Activated T-cell treated with anti-CD3 and anti-CD28 coated beads, Interleukin-2, amount 50 U/mL, for 72 hours (primary cell): ENCODE measurements around the gene EMC6. TPM values are rescaled to one million over a fixed set of nuclear protein-coding genes. Genes with fewer than 3 reads are reported as not detected.

Experiments used
- ATAC-seq, 2 donors: fragments of 150-1000 bp; cut with Tn5 transposase; replicated peaks in 1 of 2; 2 replicates each; pipeline ENCODE4 v1.10.0; 2021; ENCODE audit warnings: moderate library complexity in 2 of 2, mild to moderate bottlenecking in 1 of 2
- DNase-seq, 2 donors: peaks; one replicate each; pipeline ENCODE4 v3.0.0; 2021 to 2022; ENCODE audit warnings: mixed read lengths in 1 of 2
- H3K27ac Mint-ChIP-seq: one replicate; pipeline ENCODE4 v1.8.0; 2022; ENCODE audit warnings: mild to moderate bottlenecking, moderate library complexity, mixed read lengths
- H3K27me3 Mint-ChIP-seq: one replicate; pipeline ENCODE4 v1.8.0; 2022; ENCODE audit warnings: low read depth, mixed read lengths
- H3K36me3 Mint-ChIP-seq, 2 donors: one replicate each; pipeline ENCODE4 v1.8.0; 2022; ENCODE audit warnings: mixed read lengths in 2 of 2, mild to moderate bottlenecking in 1 of 2; ENCODE audit not compliant: insufficient read depth in 2 of 2
- H3K4me1 Mint-ChIP-seq: one replicate; pipeline ENCODE4 v1.8.0; 2022; ENCODE audit warnings: low read depth, mixed read lengths
- H3K4me3 Mint-ChIP-seq, 2 donors: one replicate each; pipeline ENCODE4 v1.8.0; 2022; ENCODE audit warnings: mild to moderate bottlenecking in 2 of 2, mixed read lengths in 2 of 2, moderate library complexity in 2 of 2
- H3K9me3 Mint-ChIP-seq, 2 donors: one replicate each; pipeline ENCODE4 v1.8.0; 2022; ENCODE audit warnings: mixed read lengths in 2 of 2
- total RNA-seq, 2 donors: library from RNA; stranded (reverse); gene quantifications; one replicate each; pipeline ENCODE4 v1.2.3, GENCODE V29; 2022

EMC6 gene
- total RNA-seq, 2 donors from 2014 or later: 44.0 to 45.0 TPM

DNA sequence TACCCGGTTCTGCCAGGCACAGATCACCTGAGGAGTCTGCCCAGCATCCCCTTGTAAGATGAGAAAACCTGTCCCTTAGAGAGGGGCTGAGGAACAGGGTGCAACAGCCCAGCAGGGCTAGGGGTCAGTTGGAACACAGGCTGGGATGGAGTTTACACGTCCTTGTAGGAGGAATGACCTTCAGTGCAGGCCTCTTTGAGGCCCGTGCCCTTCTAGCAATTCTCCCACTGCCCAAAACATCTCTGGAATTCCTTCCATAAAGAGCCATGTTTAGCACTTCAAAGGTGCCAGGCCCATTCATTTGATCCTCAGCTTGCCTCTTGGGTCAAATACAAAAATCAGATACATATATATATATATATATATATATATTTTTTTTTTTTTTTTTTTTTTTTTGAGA lies 27.6 kb upstream of the EMC6 start:
- DNase-seq (no peak), ATAC-seq (no peak)
- H3K4me1 Mint-ChIP-seq: peaks cover 66% of the 10 kb centered on the region
- peak overlapping the region; percentile 82 for H3K27ac Mint-ChIP-seq
- H3K36me3 Mint-ChIP-seq: peaks cover 2% of the 10 kb centered on the region in 2 donors
- no peak overlapping the region for H3K4me3 Mint-ChIP-seq
- no peaks in the 10 kb centered on the region for H3K27me3 Mint-ChIP-seq
- no peaks in the 10 kb centered on the region for H3K9me3 Mint-ChIP-seq

DNA sequence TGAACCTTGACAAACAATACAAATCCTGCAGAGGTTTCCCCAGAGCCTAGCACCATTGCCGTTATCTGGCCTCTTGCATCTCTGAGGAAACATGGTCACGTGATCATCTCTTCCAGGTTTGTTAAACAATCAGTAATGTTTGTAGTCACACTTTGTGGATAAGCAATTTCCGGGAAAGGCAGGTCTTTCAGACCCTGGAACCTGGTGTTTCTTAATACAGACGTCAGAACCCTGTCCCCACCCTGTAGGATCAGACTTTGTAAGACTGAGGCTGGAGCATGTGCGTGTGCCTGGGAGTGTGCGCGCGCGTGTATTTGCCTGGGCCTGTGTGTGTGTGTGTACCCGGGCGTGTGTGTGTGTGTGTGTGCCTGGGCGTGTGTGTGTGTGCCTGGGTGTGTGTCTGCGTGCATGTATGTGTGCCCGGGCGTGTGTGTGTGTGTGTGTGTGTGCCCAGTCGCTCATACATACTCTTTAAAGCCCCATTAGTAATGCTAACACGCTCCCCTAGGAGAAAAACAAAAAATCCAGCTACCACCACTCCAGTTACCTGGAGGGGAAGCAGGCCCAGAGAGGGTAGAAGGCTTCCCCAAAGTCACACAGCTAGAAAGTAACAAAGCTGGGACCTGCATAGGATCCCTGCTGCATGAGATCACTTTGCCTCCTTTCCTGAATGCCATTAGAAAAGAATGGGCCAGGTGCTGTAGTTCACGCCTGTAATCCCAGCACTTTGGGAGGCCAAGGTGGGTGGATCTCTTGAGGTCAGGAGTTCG lies 26.7 kb upstream of the EMC6 start:
- H3K27ac Mint-ChIP-seq: peak overlapping the region; percentile 52
- peaks cover 66% of the 10 kb centered on the region for H3K4me1 Mint-ChIP-seq
- H3K4me3 Mint-ChIP-seq: no peak overlapping the region
- ATAC-seq (no peak), DNase-seq (no peak)
- peaks cover 2% of the 10 kb centered on the region in 2 donors for H3K36me3 Mint-ChIP-seq
- H3K9me3 Mint-ChIP-seq: no peaks in the 10 kb centered on the region
- no peaks in the 10 kb centered on the region for H3K27me3 Mint-ChIP-seq

DNA sequence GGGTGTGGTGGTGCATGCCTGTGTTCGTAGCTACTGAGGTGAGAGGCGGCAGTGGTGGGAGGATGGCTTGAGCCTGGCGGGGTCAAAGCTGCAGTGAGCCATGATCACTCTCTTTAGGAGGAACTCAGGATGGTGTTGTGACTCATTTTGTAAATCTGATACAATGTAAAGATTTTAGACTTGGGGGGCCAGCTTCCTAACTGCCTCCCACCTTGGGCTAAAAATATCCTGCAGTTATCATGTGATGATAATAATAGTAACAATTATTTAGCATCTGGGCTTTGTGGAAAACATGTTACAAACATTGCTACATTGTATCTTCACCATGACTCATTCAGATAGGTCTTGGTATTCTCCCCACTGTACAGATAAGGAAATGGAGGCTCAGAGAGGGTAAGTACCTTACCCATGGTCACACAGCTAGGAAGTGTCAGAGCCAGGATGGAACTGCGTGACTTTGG lies 24.7 kb upstream of the EMC6 start:
- H3K36me3 Mint-ChIP-seq: peaks cover 2% of the 10 kb centered on the region in 2 donors
- H3K27me3 Mint-ChIP-seq: no peaks in the 10 kb centered on the region
- ATAC-seq: peak; percentile 29 to 33
- peaks cover 48% of the 10 kb centered on the region for H3K4me1 Mint-ChIP-seq
- H3K27ac Mint-ChIP-seq: no peak overlapping the region
- H3K4me3 Mint-ChIP-seq: no peak overlapping the region
- H3K9me3 Mint-ChIP-seq: no peaks in the 10 kb centered on the region
- peak in 1 of 2 donors; percentile 16 for DNase-seq

DNA sequence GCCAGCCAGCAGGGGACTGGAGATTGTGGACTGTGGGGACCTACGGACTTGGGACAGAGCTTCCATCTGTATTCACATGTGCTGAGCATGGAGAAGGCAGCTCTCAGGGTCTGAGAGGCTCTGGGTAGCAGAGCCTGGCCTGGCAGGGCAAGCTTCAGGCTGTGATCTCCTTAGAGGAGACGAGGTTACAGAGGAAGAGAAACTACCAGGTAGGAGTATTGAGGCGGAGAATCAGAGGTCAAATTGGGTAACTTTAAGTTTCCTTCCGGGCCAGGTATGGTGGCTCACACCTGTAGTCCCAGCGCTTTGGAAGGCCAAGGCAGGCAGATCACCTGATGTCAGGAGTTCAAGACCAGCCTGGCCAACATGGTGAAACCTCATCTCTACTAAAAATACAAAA lies 23.3 kb upstream of the EMC6 start:
- Mint-ChIP-seq H3K27ac (no peak overlapping the region), H3K27me3 (no peaks in the 10 kb centered on the region), H3K36me3 (peaks cover 2 to 5% of the 10 kb centered on the region in 2 donors), H3K9me3 (no peaks in the 10 kb centered on the region), H3K4me3 (no peak overlapping the region), H3K4me1 (peaks cover 40% of the 10 kb centered on the region)
- ATAC-seq (no peak), DNase-seq (no peak)

DNA sequence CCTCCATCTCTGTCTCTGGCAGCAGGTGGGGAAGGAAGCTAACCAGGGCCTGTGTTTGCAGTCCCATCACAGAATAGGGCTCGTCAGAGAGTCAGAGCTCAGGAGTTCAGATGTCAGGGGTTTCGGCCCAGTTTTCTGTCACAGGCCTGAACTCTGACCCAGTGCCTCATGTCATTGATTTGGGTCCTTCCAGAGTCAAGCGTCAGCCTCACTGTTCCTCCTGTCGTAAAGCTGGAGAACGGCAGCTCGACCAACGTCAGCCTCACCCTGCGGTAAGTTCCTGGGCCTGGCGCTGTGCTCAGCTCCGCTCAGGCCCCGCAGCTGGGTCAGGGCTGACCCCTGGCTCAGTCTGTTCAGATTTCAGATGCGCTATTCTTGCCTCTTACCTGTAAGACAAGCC lies 21.4 kb upstream of the EMC6 start:
- ATAC-seq: no peak
- no peak for DNase-seq
- Mint-ChIP-seq H3K27ac (no peak overlapping the region), H3K4me1 (peaks cover 23% of the 10 kb centered on the region), H3K4me3 (no peak overlapping the region), H3K9me3 (no peaks in the 10 kb centered on the region), H3K36me3 (peaks cover 0 to 5% of the 10 kb centered on the region in 2 donors), H3K27me3 (no peaks in the 10 kb centered on the region)

DNA sequence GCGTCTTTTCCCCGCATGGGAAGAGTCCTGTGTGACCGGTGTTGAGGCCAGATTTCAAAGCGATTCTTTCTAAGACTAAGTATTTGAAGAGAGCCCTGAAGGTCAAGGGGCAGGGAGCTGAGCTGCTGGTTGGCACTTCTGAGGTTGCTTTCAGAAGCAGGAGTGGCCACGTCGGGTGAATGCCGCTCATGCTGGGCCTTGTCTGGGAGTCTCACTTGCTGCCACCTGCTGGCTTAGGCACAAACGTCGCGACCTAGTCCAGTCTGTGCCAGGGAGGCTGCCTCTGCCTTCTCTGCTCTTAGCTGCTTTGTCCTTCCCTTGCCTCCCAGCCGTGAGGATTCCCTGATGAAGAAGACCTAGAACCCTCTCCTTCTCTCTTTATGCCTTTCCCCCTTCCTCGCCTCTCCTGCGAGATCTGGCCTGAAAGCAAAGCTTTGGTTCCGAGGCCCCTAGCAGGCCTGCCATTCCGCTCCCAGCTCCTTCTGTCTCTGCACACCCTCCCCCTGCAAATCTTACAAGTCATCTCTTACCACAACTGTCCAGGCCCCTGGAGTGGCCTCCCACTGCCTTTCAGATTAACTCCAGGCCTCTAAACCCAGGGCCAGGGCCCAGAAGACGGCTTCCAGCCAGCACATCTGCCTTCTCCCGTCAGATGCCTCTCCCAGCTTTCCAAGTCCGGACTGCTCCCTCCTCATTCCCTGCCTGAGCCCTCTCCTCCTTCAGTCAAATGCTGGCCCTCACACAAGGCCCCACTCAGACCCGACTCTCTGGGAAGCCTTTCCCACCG lies 20.6 kb upstream of the EMC6 start:
- peak; percentile 48 to 62 for DNase-seq
- Mint-ChIP-seq H3K36me3 (peaks cover 0 to 5% of the 10 kb centered on the region in 2 donors), H3K4me1 (peaks cover 20% of the 10 kb centered on the region), H3K9me3 (no peaks in the 10 kb centered on the region), H3K27ac (no peak overlapping the region), H3K27me3 (no peaks in the 10 kb centered on the region), H3K4me3 (no peak overlapping the region)
- peak; percentile 70 to 79 for ATAC-seq

DNA sequence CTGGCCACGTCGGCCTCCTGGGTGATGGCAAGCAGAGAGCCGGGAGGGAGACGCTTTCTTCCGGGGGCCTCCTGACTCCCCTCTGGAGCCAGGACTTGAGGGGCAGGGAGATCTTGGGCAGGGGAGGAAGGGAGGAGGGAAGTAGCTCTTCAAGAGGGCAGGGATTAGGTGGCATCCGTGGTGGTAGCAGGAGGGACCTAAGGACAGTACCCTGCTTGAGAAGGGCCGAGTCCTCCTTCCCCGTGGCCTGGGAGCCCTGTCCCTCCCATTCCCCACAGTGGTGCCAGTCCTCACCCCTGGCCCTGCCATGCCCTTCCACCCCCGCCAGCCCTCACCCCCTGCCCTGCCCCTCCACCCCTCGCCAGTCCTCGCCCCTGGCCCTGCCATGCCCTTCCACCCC lies 12.8 kb upstream of the EMC6 start:
- Mint-ChIP-seq H3K27me3 (no peaks in the 10 kb centered on the region), H3K4me1 (no peaks in the 10 kb centered on the region), H3K27ac (no peak overlapping the region), H3K9me3 (no peaks in the 10 kb centered on the region), H3K36me3 (no peaks in the 10 kb centered on the region), H3K4me3 (no peak overlapping the region)
- no peak for ATAC-seq
- DNase-seq: no peak

DNA sequence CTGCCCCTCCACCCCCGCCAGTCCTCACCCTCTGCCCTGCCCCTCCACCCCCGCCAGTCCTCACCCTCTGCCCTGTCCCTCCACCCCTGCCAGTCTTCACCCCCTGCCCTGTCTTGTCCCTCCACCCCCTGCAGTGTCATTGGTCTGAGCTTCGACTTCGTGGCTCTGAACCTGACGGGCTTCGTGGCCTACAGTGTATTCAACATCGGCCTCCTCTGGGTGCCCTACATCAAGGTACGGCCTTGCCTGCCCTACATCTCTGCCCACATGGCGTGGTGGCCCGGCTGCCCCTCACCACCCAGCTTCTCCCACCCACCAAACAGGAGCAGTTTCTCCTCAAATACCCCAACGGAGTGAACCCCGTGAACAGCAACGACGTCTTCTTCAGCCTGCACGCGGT lies 12.3 kb upstream of the EMC6 start:
- Mint-ChIP-seq H3K9me3 (no peaks in the 10 kb centered on the region), H3K4me3 (no peak overlapping the region), H3K27me3 (no peaks in the 10 kb centered on the region), H3K36me3 (no peaks in the 10 kb centered on the region), H3K27ac (no peak overlapping the region), H3K4me1 (no peaks in the 10 kb centered on the region)
- ATAC-seq (no peak), DNase-seq (no peak)

DNA sequence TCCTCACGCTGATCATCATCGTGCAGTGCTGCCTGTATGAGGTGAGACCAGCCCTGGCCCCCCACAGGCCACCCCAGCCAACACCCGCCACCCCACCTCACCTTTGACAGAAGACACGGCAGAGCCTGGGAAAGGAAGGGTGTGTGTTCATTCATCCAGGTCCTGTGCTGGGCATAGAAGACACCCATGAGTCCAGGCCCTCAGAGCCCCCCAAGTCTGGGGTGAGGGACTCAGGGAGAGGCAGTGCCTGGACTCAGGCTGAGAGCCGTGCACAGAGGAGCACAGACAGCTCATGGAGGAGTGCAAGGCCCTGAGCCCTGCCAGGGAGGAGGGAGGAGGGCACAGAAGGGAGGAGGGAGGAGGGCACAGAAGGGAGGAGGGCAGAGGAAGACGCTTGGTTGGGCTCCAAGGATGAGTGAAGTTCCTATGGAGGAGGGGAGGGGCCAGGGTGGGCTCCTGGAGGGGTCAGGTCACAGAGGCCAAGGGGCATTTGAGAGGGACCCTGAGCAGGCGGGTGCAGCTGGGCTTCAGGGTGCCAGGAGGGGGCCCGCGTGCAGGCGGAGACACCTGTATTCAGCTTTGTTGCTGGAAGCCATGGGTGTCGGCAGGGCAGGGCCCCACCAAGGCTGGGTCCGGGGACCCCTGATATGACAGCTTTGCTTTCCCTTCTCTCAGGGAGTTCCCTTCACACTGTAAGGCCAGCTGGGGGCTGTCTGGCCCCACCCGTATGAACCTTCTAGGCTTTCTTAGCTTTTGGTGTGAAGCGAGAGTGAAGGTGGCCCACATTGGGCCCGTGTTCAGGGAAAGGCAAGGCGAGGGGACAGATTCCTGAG lies 11.6 kb upstream of the EMC6 start:
- H3K27me3 Mint-ChIP-seq: no peaks in the 10 kb centered on the region
- no peak overlapping the region for H3K27ac Mint-ChIP-seq
- no peaks in the 10 kb centered on the region for H3K36me3 Mint-ChIP-seq
- ATAC-seq (no peak), DNase-seq (no peak)
- H3K4me3 Mint-ChIP-seq: no peak overlapping the region
- H3K4me1 Mint-ChIP-seq: no peaks in the 10 kb centered on the region
- no peaks in the 10 kb centered on the region for H3K9me3 Mint-ChIP-seq

DNA sequence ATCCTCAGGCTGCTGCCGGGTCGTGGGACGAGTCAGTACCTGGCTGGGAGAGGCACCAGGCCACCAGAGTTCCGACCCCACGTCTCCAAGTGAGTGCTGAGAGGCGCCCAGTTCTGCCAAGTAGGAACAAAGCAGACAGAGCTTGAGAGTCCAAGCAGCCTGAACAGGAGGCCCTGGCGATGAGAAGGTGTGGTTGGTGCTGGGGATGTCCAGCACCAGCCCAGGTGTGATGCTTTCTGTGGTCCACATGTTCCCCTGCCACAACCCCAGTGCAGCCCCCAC lies 11.1 kb upstream of the EMC6 start:
- no peaks in the 10 kb centered on the region for H3K9me3 Mint-ChIP-seq
- DNase-seq: no peak
- H3K36me3 Mint-ChIP-seq: no peaks in the 10 kb centered on the region
- no peak overlapping the region for H3K27ac Mint-ChIP-seq
- H3K4me1 Mint-ChIP-seq: no peaks in the 10 kb centered on the region
- no peak for ATAC-seq
- H3K4me3 Mint-ChIP-seq: no peak overlapping the region
- no peaks in the 10 kb centered on the region for H3K27me3 Mint-ChIP-seq

DNA sequence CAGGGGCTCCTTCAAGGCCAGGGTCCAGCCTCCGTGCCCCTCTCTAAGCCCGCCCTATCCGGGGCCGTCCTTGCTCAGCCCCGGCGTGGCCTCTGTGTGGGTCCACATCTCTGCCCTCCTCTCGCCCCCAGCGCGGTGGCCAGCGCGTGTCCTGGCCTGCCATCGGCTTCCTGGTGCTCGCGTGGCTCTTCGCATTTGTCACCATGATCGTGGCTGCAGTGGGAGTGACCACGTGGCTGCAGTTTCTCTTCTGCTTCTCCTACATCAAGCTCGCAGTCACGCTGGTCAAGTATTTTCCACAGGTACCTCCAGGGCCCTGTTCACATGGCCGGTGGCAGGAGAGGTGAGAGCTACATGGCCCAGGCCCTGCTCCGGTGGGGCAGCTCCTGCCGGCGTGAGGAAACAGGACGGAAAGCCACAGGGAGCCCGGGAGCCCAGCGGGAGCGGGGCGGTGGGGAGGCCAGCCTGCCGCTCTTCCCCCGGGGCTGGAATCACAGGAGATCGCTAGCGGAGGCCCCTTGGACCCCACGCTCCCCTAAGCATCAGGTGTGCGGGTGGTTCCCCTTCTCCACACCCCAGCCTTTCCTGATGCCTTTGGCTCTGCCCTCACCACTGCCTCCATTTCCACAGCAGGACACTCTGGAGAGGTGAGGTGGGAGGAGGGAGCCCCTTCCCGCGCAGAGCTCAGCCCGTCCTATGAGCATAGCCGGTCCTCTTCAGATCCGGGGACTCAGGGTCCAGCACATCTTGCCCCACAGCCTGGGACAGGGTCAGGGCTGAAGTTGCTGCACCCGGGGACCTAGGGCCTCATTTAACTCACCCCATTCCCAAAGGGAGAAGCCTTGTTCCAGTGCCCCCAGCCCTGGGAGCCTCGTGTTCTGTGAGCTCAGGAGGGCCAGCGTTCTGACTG lies 10.5 kb upstream of the EMC6 start:
- Mint-ChIP-seq H3K4me1 (no peaks in the 10 kb centered on the region), H3K27me3 (no peaks in the 10 kb centered on the region), H3K4me3 (no peak overlapping the region), H3K27ac (no peak overlapping the region), H3K9me3 (no peaks in the 10 kb centered on the region), H3K36me3 (no peaks in the 10 kb centered on the region)
- DNase-seq: no peak
- ATAC-seq: no peak

DNA sequence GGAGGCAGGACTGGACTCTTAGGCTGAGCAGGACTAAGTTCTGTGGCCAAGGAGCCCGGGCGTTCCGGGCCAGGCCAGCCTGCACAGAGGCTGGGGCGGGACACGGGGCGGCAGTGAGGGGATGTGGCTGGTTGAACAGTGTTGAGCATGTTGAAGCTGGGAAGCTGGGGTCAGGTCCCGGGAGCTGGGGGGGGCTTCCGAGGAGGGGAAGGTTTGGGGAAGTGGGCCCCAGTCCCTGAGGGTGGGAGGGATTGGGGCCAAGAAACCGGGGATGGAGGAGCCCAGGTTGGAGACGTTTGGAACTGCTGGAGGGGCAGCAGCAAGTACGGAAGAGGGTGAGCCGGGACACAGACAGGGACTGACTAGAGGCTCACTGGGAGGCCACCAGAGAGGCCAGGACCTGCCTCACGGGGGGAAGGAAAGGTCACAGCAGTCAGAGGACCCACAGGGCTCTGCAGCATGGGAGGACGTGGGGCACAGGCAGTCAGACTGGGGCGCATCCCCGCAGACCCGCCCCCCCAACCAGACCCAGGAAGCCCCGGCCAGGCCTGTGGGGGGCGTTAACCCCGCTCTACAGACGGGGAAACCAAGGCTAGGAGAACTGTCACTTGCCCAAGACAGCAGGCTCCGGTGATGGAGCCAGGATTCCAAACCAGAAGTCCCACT lies 9.7 kb upstream of the EMC6 start:
- no peak overlapping the region for H3K4me3 Mint-ChIP-seq

More for the DNA sequence above, 9.7 kb upstream of the EMC6 start:
- no peaks in the 10 kb centered on the region for H3K27me3 Mint-ChIP-seq
- ATAC-seq: no peak
- H3K9me3 Mint-ChIP-seq: no peaks in the 10 kb centered on the region
- H3K36me3 Mint-ChIP-seq: no peaks in the 10 kb centered on the region
- H3K27ac Mint-ChIP-seq: no peak overlapping the region
- no peak for DNase-seq
- H3K4me1 Mint-ChIP-seq: no peaks in the 10 kb centered on the region
